Retina (tissue), 1 donor: Measurements from ENCODE around the gene CRACR2B.

Experiments used
- DNase-seq: peaks from one replicate; pipeline ENCODE4 v3.0.0-alpha.2; 2016

CRACR2B gene

DNA sequence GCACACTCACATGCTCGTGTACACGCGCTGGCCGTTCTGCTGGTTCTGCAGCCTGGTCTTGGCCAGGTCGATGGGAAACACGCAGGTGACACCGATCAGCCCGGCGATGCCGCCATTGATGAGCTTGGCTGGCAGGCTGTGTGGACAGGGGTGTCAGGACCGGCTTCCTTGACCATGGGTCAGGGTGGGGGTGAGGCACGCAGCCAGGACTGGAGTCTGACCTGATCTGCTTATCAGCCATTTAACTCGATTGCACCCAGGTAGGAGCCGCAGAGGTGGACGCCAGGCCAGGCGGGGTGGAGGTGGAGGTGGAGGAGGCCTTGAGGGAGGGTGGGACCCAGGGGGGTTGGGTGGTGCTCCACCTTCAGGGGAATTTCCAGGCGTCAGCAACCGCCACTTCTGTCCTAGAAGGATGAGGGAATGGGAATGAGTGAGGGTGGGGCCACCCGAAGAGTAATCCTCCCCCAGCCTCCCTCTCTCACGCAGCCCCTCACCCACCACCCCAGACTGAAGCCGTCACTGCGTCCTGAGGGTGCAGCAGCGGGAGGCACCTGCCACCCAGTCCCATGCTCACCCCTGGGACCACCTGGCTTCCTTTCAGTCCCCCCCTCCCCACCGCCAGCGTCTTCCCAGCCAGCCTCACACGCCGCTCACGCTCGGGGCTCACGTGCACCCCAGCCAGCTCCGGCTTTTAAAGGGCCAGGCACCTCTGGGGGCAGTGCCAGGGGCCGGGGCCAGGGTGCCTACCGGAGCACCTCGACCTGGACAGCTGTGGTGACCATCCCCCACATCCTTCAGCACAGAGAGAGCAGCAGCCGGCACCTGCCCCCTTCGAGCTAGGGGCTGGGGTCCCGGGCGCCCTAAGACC, 32.7 kb upstream of the CRACR2B start:
- no peak for DNase-seq

DNA sequence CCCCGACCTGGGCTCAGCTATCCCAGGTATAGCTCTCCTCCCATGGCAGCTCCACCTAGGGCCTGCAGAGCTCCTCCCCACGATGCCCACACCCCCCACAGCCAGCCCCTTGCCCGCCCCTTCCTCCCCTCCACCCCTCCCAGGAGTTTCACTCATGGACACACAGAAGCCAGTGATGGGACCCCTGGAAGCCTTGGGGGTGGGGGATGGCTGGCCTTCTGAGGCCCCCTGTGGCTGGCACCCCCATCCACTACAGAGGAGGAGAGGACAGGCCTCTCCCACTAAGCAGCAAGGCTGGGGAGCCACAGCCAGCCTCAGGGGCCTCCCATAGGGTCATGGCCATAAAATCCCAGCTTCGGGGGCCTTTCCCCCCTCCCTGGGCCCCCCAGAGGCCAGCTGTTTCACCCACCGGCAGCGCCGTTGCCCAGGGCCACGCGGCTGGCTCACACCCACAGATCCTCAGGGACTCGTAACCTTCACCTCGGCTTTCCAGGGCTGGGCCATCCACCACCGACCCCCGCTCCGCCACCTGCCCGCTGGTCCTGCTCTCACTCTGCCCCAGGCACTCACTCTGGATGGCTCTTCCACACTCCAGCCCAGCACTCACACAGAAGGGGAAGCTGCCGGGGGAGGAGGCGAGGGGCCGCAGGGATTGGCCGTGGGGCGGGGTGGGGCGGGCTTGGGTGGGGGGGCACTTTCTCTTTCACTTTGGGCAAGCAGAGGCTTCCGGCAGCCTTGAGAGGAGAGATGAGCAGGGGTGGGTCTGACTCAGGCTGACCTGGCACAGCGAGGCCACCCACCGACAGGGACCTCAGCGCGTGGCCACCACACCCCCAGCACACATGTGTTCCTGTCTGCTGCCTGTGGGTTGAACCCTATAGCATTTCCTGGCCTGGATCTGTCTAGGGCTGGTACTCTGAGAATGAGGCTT, 31.8 kb upstream of the CRACR2B start:
- peak; percentile 52 for DNase-seq

DNA sequence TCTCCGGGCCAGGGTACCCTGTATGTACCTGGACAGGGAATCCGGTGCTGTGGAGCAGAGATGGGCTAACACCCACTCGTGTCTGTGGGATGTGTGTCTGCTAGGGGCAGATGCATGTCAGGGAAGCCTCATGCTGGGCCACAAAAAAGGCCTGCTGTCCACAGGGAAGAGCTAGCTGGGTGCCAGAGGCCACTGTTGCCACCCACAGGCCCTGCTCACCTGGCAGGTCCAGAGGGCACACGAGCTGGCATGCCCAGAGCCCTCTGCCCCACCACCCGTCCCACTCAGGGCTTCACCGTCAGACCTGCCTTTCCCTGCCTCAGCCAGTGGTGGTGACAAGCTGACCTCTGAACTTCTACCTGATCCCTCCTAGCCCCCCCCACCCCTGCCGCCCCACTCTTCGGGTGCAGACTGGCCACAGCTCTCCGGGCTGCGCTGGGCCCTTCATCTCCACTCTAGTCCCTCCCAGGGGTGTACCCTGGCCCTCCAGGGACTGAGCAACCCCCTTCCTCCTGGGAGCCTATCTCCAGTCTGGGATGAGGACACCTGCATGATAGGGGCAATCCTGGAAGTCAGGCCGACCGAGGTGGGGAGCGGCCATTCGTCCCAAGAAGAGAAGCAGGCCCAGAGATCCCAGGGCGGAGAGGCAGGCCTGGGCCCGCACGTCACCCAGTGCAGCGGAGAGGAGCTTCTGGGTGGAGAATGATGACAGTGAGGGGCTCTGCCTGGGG, 31.0 kb upstream of the CRACR2B start:
- DNase-seq: peak; percentile 48

DNA sequence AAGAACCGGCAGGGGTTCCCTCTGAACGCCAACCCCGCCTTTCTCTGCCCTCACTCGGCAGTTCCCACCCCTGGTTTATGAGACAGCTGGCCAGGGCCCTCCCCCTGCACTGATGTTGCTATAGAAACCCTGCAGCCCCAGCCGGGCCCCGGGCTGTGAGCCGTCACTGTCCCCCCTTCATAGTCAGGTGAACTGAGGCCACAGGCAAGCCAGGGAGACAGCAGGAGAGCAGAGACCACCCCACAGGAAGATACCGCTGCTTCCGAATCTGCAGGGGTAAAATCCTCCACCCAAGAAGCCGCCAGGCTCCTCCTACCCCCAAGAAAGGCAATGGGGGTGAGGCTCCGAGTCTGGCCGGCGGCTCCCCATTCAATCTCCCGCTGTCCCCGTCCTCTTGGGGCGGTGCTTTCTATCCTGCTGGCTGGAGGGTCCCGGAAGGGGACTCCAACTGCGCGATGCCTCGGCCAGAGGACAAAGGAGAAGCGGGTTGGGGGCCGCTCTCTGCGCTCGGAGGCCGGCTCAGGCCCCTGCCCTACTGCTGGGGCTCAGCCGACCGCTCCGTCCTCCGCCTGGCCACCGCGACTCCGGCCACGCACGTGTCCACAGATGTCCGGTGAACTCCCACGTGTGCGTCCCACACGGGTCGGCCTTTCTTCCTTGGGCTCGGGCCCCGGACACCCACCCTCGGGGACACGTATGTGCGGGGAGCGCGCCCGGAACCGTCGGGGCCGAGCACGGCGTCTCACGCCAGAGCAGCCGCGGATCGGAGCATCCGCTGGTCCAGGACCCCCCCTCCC, 30.2 kb upstream of the CRACR2B start:
- DNase-seq: peak; percentile 92

DNA sequence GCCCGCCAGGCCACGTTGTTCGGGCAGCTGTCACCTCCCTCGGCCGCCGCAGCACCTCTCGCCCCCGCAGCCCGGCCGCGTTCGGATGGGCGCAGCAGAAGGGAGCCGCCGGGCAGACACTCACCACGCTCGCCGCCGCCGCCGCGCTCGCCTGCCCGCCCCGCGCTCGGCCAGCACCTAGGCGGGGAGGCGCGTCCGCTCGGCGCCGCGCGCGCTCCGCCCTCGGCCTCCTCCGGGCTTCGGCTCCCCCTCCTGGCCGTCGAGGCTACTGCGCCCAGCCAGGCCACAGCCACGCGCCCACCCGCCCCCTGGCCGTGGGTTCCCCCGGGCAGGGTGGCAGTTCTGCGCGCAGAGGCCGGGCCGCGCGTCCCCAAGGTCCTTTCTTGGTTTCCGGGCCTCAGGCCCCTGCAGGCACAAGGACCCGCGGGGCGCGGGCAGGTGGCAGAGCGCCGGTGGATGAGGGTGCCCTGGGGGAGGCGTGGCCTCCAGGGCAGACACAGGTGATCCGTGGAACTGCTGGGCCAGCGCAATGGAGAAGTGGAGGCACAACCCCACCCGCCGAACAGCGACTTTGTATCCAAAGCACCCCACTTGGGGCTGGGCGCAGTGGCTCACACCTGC, 29.5 kb upstream of the CRACR2B start, which contains the start of gene SLC25A22:
Gene SLC25A22 (minus strand): TSS at position 189 of the 621 bp plus-strand sequence. CDS start 3,275 bp downstream, outside the sequence.
- peak; percentile 90 for DNase-seq

DNA sequence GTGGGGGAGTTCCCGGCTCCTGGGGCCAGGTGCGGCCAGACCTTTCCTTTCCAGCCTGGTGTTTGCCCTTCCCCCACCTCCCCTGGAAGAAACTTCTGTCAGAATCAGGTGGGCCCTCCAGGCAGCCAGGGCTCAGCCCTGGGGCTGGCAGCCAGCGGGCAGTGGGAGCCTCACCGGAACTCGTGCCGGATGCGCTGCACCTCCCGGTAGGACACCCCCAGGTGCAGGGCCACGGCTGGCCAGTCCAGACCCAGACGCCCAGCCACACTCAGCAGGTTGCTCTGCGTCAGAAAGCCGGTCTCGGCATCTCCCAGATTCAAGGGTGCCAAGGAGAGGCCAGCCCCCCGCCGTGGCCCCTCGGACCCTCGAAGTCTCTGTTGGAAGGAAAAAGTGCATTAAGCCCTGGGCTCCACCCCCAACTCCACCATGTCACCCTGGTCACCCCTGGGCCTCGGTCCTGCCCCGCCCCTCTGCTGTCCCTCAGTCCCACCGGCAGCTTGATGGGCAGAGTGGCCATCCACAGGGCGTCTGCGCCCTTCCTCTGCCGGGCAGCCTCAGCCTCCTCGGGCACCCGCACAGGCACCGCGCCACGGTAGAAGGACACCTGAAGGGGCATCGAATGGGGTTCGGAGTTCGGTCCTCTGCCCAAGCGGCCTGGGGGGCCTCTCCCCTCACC, 27.9 kb upstream of the CRACR2B start:
- no peak for DNase-seq

DNA sequence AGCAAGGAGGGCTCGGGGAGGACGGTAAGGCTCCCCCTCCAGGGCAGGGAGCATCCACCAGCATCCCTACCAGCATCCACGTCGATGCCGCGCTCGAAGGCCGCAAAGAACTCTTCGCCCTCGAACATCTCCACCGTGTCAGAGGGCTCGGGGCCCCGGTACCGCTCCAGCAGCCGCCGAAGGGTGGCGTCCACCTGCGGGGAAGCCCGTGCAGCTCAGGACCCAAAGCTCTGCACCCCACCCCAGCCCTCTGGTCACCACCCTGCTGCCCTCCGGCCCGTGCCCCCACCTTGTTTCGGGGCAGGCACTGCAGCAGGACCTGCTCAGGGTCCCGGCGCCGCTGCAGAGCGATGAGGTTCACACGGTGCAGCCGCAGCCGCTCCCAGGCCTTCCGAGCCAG, 27.2 kb upstream of the CRACR2B start:
- DNase-seq: no peak

DNA sequence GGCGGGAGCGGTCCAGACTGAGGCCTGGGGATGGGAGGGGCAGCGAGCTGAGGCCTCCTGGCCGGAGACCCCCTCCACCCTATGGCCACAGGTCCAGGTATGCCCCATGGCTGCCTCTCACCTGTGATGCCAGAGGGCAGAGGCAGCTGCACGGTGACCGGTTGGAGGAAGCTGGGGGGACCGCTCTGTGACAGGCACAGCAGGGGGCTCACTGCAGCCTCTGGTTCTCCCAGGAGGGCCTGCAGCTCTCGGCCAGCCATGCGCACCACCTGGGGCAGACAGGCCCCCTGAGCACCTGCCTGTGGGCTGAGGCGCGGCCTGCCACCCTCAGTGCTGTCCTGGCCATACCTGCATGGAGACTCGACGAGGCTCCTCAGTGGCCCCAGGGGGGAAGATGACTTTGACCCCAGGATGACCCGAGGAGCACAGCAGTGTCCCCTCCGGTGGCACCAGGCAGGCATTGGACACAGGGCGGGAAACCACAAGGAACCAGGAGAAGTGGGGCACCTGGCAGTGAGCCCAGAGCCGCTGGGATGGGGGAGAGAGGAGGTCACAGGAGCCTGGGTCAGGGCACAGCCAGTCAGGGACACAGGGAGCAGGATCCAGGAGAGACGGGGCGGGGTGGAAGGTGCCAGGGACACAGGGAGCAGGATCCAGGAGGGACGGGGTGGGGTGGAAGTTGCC, 26.5 kb upstream of the CRACR2B start:
- no peak for DNase-seq

DNA sequence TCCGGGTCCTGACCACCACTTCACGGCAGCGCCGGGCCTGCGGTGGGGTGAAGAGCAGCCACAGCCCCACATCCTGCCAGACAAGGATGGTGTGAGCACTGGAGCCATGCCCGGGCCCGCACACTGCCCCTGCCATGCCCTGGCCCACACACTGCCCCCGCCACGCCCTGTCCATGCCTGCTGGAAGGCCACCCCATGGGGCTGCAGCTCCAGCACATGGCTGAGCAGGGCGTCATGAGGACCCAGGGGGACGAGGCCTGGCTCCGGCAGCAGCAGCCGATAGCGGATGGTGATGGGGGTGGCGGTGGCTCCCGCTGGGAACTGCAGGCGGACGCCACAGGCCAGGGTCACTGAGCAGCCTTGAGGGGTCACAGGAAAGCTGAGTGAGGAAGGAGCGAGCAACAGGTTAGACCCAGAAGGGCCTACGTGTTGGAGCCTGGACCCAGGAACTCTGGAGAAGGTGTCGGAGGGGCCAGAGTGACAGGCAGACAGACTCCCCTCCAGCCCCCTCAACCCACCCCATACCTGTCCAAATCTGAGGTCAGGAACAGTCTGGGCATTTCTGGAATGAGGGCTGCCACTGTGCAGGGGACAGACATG, 25.6 kb upstream of the CRACR2B start:
- no peak for DNase-seq

DNA sequence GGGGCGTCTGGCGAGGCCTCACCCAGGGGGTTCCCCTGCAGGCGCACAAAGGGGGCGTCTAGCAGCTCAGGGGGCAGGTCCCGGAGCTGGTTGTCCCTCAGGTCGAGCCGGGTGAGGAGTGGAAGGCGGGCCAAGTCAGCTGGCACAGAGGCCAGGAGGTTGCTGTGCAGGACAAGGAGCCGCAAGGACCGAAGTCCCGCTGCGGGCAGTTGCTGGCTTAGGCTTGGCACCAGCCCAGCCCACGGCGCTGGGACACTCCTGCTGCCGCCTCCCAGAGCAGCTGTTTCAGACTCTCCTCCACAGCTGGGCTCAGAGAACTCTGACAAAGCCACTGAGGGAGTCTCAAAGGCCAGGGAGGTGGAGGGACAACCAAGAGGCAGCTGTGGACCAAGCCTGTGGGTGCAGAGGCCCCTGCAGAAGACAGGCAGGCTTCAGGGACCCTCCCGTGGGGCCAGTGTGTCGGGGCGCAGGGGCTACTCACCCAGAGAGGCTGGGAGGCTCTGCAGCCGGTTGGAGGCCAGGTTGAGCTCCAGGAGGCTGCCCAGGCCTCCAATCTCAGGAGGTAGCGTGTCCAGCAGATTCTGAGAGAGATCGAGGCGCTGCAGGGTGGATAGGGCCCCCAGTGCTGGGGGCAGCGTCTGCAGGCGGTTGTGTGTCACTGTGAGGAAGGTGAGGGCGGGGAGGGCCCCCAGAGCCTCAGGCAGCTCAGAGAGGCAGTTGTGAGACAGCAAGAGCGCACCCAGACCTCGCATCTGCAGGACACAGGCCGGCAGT, 24.8 kb upstream of the CRACR2B start:
- DNase-seq: no peak

DNA sequence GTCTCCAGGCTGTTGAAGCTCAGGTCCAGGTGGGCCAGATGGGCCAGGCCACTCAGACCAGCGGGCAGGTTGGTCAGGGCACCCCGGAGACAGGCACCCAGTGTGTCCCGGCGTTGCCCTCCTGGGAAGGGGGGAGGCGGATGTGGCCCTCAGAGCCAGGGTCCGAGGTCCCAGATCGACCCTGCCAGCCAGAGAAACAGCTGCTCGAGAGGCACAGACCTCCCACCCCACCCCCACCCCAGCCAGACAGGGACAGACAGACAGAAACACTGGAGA, 24.3 kb upstream of the CRACR2B start:
- no peak for DNase-seq

DNA sequence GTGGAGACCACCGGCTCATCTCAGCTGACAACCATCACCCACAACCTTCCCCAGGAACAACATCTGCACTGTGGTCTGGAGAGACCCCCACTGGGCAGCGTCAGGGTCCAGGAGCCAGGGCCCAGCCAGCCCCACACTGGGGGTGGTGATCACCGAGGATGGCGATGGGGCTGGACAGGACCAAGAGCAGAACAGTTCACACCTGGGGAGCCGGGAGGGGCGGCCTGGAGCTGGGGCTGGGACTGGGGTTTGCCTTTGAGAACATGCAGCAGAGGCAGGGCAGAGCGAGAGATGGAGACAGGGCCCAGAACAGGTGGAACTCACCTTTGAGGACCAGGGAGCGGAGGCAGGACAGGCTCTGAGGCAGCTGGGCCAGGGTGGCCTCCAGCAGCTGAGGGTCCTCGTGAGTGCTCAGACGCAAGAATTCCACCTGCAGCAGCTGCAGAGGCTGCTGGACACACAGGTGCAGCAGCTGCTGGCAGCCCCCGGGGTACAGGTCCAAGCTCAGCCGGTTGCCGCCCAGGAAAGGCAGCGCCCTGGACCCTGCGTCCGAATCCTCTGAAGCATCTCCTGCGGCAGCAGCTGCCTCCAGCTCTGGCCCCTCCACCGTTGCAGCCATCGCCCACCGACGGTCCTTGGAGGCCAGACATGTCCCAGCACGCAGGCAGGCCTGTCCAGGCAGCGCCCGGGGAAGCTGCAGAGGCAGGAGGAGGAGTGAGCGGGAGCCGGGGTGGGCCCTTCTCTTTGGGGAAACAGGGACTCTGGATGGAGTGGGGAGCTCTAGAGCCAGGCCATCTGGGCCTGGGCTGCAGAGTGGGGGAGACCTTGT, 23.7 kb upstream of the CRACR2B start:
- DNase-seq: no peak

DNA sequence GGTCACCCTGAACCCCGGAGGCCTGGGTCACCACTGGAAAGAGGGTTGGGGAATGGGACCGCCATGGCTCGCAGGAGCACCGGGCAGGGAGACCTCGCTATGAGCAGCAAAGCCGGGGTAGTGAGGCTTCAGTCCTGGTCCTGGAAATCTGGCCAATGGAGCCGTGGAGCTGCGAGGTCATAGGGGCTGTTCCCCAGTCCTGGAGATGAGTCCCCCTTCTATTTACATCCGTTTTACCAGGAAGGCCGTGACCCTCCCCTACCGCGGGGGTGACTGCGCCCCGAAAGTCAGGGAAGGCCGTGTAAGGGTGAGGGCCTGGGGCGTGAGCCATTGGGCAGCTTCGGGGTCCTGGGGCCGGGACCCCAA, 23.1 kb upstream of the CRACR2B start:
- DNase-seq: peak; percentile 48

DNA sequence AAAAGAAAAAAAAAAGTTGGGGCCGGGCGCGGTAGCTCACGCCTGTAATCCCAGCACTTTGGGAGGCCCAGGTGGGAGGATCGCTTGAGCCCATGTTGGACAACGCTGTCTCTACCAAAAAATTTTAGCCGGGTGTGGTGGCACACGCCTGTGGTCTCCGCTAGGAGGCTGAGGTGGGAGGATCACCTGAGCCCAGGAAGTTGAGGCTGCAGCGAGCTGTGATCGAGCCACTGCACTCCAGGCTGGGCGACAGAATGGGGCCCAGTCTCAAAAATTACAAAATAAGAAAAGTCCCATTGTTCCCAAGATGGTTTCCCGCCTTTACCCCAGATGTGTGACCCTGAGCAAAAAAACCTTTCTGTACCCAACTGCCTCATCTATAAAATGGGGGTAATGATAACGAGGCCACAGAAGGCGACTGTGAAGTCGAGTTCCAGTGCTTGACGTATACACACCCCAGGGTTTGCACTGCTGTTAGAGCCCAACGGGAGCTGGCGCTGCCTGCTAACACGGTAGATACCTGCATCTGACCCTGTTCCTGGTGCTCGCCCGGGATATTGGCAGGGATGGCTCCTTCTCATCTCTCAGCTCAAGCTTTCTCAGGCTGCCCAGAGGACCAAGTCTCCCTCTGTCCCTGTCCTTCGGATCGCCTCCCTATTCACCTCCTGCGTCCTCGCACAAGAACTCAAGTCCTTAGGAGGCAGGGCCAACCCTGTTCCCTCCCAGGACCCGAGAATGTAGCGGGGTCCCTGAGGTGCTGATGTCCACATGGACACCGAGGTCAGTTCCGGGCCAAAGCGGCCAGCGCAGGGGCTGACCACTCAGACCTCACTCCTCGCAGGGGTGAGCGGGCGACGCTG, 19.1 kb upstream of the CRACR2B start:
- no peak for DNase-seq

DNA sequence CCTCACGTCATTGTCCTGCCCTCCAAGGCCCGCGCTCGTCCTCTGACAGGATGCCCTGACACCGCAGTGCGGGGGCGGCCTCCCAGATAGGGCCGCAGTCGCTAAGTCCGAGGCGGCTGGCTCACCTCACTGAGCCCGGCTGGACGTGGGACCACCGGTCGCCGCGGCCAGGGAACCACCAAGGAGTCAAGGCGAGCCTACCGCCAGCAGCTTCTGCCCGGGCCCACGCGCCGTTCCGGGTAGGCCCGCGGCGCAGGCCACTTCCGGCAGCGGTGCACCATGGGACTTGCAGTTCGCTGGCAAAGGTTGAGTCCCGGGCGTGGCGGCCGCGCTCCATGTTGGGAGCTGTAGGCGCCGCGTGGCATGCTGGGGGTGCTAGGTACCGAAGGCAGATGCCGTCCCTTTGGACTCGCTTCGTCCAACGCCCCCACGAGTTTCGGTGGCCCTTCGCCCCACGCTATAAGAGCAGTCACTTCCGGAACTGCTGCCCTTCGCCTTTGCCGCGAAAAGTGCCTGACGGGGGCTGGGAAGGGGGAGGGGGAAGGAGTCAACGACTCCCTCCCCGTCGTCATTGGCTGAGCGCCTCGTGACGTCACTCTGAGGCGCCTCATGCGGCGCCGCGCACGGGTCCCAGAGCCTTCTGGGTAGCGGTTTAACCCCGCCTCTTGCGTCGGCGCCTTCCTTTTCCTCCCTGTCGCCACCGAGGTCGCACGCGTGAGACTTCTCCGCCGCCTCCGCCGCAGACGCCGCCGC, 18.3 kb upstream of the CRACR2B start, which contains the start of gene RPLP2:
Gene RPLP2 (plus strand): TSS at position 681 of the 753 bp plus-strand sequence. CDS start 268 bp downstream, outside the sequence.
- DNase-seq: peak; percentile 100

DNA sequence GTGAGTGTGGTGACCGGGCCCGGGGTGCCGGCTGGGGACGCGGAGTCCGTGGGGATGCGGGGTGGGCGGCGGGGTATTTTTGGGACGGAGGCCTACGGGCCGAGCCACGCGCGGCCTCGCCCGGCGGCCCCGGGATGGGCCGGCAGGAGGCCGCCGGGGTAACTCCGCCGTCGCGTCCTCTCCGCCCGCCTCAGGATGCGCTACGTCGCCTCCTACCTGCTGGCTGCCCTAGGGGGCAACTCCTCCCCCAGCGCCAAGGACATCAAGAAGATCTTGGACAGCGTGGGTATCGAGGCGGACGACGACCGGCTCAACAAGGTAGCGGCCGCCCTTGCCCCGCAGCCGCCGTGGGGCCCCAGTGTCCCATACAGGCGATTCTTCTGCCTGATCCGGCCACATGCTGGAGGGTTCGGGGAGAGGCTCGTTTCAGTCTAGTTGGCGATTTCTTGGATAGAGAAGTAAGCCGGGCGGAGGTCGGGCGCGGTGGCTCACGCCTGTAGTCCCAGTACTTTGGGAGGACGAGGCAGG, 17.6 kb upstream of the CRACR2B start:
- DNase-seq: no peak
